HL-60 (cell line): ENCODE measurements around the gene TOR1AIP2.

ENCODE experiments used
- GABPA ChIP-seq: IDR thresholded peaks from 2 replicates; pipeline ENCODE4 v1.6.1; 2012; ENCODE audit warnings: low read depth
- POLR2AphosphoS5 ChIP-seq: IDR thresholded peaks from 2 replicates; pipeline ENCODE4 v1.6.1; 2012; ENCODE audit warnings: low read depth
- REST ChIP-seq: IDR thresholded peaks from 2 replicates; pipeline ENCODE4 v1.6.1; 2012; ENCODE audit warnings: low read depth; ENCODE audit not compliant: insufficient replicate concordance
- TF ChIP-seq, protein P1 (sequence below): IDR thresholded peaks from one replicate; pipeline ENCODE4 v1.5.1; 2011; ENCODE audit warnings: low read length, control low read depth, inconsistent platforms; ENCODE audit not compliant: insufficient read depth

DNA sequence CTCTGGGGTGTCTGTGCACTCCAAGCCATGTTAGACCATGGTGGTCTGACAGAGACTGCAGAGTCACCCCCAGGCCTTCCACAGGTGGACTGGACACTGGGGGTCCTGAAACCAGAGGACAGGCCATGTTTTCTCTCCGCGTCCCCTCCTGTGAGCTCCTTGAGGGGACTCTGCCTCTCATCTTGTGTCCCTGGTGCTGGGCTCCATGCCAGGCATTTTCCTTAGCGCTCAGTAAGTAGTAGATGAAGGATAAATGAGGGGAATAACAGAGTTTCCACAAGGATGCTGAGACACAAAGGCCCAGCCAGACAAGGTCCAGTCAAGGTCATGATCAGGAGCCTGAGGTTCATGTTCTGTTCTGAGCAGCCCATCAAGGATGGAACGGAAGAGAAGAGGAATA is 77.1 kb downstream of the TOR1AIP2 start:
- TF ChIP-seq, protein P1, sequence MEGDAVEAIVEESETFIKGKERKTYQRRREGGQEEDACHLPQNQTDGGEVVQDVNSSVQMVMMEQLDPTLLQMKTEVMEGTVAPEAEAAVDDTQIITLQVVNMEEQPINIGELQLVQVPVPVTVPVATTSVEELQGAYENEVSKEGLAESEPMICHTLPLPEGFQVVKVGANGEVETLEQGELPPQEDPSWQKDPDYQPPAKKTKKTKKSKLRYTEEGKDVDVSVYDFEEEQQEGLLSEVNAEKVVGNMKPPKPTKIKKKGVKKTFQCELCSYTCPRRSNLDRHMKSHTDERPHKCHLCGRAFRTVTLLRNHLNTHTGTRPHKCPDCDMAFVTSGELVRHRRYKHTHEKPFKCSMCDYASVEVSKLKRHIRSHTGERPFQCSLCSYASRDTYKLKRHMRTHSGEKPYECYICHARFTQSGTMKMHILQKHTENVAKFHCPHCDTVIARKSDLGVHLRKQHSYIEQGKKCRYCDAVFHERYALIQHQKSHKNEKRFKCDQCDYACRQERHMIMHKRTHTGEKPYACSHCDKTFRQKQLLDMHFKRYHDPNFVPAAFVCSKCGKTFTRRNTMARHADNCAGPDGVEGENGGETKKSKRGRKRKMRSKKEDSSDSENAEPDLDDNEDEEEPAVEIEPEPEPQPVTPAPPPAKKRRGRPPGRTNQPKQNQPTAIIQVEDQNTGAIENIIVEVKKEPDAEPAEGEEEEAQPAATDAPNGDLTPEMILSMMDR, result no peak
- TF ChIP-seq REST, result no peak
- no peak for TF ChIP-seq POLR2AphosphoS5
- no peak for TF ChIP-seq GABPA
